Common myeloid progenitor, CD34-positive (primary cell): ENCODE data around the gene CCDC69.

ENCODE experiments used
- CTCF ChIA-PET: fragments of 350-600 bp; sonication (Branson Sonifier 250); formaldehyde crosslinking; loops from one replicate; lab custom pipeline; 2021; ENCODE audit warnings: antibody characterized with exemption; lab: Charles Lee
- POLR2A ChIA-PET: fragments of 350-600 bp; sonication (Branson Sonifier 250); formaldehyde crosslinking; loops from one replicate; lab custom pipeline; 2021; ENCODE audit warnings: antibody characterized with exemption; lab: Charles Lee
- DNase-seq, 3 donors: peaks; one replicate each; pipeline versions ENCODE4 v3.0.0 to v3.0.0-alpha.2; 2013
- H3K27ac ChIP-seq, 2 experiments: 1 replicate in 1 of 2; 2 replicates in 1 of 2; pipeline ENCODE4 v1.7.0; 2013; ENCODE audit warnings: inconsistent platforms in 2 of 2, low read length in 2 of 2, mild to moderate bottlenecking in 2 of 2, low read depth in 1 of 2, moderate library complexity in 1 of 2; ENCODE audit not compliant: severe bottlenecking in 2 of 2, insufficient read depth in 1 of 2, poor library complexity in 1 of 2
- H3K27me3 ChIP-seq, 5 experiments: replicated peaks in 2 of 5; 1 replicate in 3 of 5; 2 replicates in 2 of 5; pipeline versions ENCODE4 v1.6.1 to v1.7.0; 2013; ENCODE audit warnings: low read length in 4 of 5, mild to moderate bottlenecking in 2 of 5, moderate library complexity in 2 of 5, inconsistent platforms in 1 of 5; ENCODE audit not compliant: insufficient read depth in 5 of 5, control insufficient read depth in 4 of 5
- H3K36me3 ChIP-seq, 4 experiments: 1 replicate in 2 of 4; 2 replicates in 2 of 4; pipeline versions ENCODE4 v1.6.1 to v1.7.0; 2013; ENCODE audit warnings: low read length in 3 of 4, control low read depth in 1 of 4, mild to moderate bottlenecking in 1 of 4; ENCODE audit not compliant: control insufficient read depth in 4 of 4, insufficient read depth in 4 of 4
- H3K4me1 ChIP-seq, 4 experiments: 1 replicate in 3 of 4; 2 replicates in 1 of 4; pipeline versions ENCODE4 v1.6.1 to v1.7.1; 2013; ENCODE audit warnings: low read length in 3 of 4, mild to moderate bottlenecking in 3 of 4, control low read depth in 1 of 4, inconsistent platforms in 1 of 4, moderate library complexity in 1 of 4; ENCODE audit not compliant: control insufficient read depth in 4 of 4, insufficient read depth in 4 of 4; ENCODE audit errors: control extremely low read depth in 1 of 4
- H3K4me3 ChIP-seq, 7 experiments: 1 replicate in 4 of 7; 2 replicates in 3 of 7; pipeline versions ENCODE4 v1.5.1 to v1.7.0; 2013; ENCODE audit warnings: mild to moderate bottlenecking in 7 of 7, low read length in 6 of 7, moderate library complexity in 6 of 7, inconsistent platforms in 2 of 7, low read depth in 2 of 7, control low read depth in 1 of 7; ENCODE audit not compliant: insufficient read depth in 4 of 7, control insufficient read depth in 1 of 7; ENCODE audit errors: extremely low read depth in 1 of 7
- H3K9me3 ChIP-seq, 5 experiments: 1 replicate in 4 of 5; 2 replicates in 1 of 5; pipeline versions ENCODE4 v1.6.1 to v1.7.1; 2013; ENCODE audit warnings: low read length in 4 of 5, mild to moderate bottlenecking in 2 of 5, inconsistent platforms in 1 of 5, low read depth in 1 of 5, moderate library complexity in 1 of 5; ENCODE audit not compliant: control insufficient read depth in 4 of 5, insufficient read depth in 2 of 5; ENCODE audit errors: control extremely low read depth in 1 of 5
- WGBS: methylation state at CpG from one replicate; pipeline ENCODE4 v1.1.5; 2013; ENCODE audit not compliant: insufficient coverage; 5-methylcytosine and 5-hydroxymethylcytosine counted together

Gene CCDC69

DNA sequence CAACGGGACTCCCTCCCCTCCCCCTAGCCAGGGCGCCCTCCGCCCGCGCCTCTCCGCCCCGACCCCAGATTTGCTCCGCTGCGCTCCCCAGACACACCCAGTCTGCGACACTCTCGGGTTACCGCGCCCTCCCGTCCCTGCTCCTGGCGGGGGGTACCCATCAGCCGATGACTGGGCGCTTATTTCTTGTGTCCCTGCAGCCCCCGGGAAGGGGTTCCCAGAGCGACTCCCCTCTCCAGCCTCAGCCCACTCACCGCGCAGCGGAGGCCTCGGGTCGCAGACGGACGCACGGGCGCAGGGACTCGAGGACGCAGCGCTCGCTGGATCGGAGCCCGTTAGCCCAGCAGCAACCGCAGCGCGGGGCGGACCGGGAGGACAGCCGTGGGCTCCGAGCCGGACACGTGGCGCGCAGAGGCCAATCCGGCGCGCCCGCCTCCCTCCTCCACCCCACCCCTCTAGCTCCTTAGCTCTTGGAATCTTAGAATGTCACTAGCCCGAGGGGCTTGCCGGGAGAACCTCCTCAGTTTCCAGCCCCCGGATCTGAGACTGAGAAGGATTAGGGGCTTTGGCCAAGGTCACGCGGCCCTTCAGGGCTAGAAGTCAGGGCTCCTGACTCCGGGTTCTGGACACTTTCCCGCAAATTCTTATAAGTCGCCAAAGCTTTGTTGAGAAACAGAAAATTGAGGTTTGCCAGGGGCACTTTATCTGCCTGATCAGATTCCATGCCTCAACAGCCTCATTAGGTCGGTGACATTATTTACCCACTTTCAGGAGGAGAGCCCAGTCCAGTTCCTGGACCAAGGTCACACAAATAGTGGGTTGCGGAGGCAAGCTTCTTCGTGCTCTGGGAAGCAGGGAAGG is 66.2 kb downstream of the CCDC69 start, which contains the start of gene ANXA6:
Gene ANXA6, minus strand, starts transcription at position 354 of the 861 bp plus-strand sequence. CDS start 9,878 bp downstream, outside the sequence.
- Histone ChIP-seq H3K36me3 (peaks cover 0 to 5% (median 0%) of the 10 kb centered on the region in 4 experiments), H3K4me3 (peak within 1 kb of the TSS; percentile 77 to 94 (median 81)), H3K9me3 (no peaks in the 10 kb centered on the region), H3K27me3 (no peaks in the 10 kb centered on the region), H3K27ac (peak within 1 kb of the TSS; percentile 51 to 71), H3K4me1 (peaks cover 6 to 59% (median 56%) of the 10 kb centered on the region in 4 experiments)
- peak; percentile 64 to 81 (median 74) for DNase-seq
- CTCF ChIA-PET: interaction anchor here (0.8 to 11.1 kb wide), 11 partner anchors 8 to 68 kb away, joined by 3 to 97 read pairs (median 6); no protein-coding TSS in a partner anchor
- under 1% methylated on average over 39 of the region's 60 CpGs for WGBS
- POLR2A ChIA-PET: interaction anchor here (1.0 to 1.3 kb wide), 3 partner anchors 9 to 56 kb away, joined by 3 to 7 read pairs (median 4); no protein-coding TSS in a partner anchor

DNA sequence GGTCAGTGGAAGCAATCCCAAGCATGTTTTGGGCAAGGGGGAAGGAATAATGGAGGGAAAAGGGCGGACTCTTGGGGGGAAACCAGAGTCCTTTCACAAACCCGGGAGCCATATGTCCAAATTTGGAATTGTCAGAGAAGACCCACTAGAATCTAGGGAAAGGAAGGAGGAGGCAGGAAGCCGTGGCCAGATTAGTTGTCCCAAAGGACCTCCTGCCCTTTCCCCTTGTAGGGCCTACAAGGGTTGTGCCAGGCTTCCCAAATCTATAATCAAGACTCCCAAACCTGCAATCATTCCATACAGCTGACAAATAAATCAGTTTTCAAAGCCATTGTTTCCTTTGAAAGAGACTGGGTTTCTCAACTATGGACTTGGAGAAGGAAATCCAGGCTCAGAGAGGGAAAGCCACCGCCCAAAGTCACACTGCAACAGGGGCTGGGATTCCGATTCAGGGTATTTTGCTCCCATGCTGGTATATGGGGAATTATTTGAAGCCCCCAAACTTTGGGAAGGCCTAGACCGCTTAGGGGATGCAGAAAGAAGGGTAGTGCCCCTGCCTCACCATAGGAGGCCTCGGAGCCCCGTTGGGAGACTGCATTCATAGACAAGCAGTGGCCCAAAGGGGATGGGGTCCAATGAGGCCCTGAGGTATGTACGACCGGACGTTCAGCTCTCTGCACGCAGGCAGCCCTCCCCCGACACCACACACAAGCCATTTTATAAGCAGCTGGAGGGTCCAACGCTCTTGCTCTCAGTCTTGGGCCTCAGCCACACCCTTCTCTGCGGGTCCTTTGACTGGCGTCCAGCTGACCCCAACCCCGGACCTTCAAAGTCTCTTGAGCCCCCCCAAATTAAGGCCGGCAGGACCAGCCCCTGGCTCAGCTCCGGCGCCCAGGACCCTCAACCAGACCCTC is 67.1 kb downstream of the CCDC69 start:
- peaks cover 0 to 5% (median 0%) of the 10 kb centered on the region in 4 experiments for H3K36me3 ChIP-seq
- ChIA-PET POLR2A (interaction anchor here (1.0 to 1.3 kb wide), 2 partner anchors 27 to 57 kb away, joined by 3 to 4 read pairs; no protein-coding TSS in a partner anchor), CTCF (interaction anchor here (0.8 to 11.1 kb wide), 10 partner anchors 9 to 67 kb away, joined by 3 to 97 read pairs (median 6); no protein-coding TSS in a partner anchor)
- H3K27me3 ChIP-seq: no peaks in the 10 kb centered on the region
- H3K9me3 ChIP-seq: no peaks in the 10 kb centered on the region
- H3K4me1 ChIP-seq: peaks cover 13 to 68% (median 65%) of the 10 kb centered on the region in 4 experiments
- H3K27ac ChIP-seq: peak overlapping the region in 1 of 2 experiments; percentile 71
- 11% methylated on average over 14 of the region's 20 CpGs for WGBS
- peak overlapping the region; percentile 77 to 94 (median 81) for H3K4me3 ChIP-seq
- DNase-seq: peak in 2 of 3 donors; percentile 47 to 60

DNA sequence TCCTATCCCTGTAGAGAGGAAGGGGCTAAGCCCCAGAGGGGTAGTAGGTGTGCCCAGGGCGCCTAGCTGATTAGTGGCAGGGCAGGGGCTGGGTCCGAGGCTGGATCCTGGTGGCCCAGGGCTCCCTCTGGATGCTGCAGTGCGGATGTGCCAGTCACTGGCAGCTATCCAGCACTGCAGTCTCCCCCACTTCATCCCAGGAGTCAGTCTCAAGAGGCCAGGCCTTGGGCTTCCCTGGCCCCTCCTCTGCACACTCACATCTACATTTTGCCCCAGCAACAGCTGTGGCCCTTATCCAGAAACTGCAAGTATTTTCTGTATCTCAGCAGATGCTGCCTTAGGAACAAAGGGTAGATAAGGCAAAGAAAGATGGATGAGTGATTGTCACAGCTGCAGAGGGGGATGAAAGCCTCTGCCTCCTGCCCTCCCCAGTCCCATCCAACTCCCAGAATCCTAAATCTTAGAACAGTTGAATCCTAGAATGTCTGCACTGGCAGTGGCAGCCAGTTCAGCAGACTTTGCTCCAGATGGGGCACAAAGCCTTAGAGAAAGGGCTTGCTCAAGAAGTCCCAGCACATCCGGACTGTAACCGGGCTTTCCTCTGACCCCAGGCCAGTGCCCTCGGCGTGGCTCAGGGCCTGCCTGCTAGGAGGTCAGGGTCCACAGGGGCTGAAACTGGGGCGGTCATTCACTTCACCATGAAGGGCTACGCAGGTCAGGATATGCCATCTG is 68.0 kb downstream of the CCDC69 start:
- Histone ChIP-seq H3K36me3 (peaks cover 0 to 5% (median 0%) of the 10 kb centered on the region in 4 experiments), H3K9me3 (no peaks in the 10 kb centered on the region), H3K27me3 (no peaks in the 10 kb centered on the region), H3K4me3 (peak overlapping the region; percentile 22 to 94 (median 80)), H3K4me1 (peaks cover 21 to 76% (median 73%) of the 10 kb centered on the region in 4 experiments), H3K27ac (peak overlapping the region in 1 of 2 experiments; percentile 71)
- POLR2A ChIA-PET: no interaction called here
- WGBS: 28% methylated on average over 7 of the region's 9 CpGs
- DNase-seq: peak in 2 of 3 donors; percentile 54 to 59
- CTCF ChIA-PET: interaction anchor here (1.1 to 11.1 kb wide), 5 partner anchors 10 to 38 kb away, joined by 3 to 97 read pairs (median 4); no protein-coding TSS in a partner anchor

DNA sequence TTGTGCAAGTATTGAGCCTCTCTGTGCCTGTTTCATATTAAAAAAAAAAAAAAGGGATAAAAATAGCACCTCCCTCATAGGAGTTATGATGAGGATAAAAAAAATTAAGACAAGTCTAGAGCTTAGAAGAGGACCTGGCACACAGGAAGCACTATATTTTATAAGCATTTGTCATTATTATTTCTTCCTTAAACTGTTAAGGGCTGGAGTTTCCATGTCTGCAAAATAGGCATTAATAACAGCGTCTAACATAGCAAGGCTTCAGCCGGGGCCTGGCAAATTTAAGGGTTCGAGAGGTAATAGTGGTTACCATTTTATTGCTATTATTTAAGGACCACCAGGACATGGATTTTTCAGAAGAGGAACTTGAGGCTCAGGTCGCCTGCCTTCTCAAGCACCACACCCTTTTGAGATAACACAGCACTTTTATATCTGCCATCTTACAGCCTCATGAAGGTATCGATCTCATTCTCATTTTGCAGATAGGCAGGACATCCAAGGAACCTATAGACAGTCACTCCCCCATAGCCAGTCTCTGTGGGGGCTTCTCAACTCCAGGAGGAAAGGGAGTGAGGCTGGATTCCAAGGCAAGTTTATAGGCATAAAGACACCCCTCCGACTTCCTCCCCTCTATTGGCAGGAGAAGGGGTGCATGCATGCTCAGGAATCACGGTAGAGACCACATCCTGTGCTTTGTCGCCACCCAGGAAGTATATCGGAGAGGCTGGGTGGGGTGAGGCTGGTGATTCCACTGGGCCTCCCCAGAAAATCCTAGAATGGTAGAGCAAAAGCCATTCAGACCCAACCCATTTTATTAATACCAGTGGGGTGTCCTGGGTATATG is 68.7 kb downstream of the CCDC69 start:
- DNase-seq: peak in 2 of 3 donors; percentile 24 to 55
- WGBS: 0% methylated on average over 5 of the region's 9 CpGs
- ChIA-PET POLR2A (interaction anchor here (0.6 to 0.7 kb wide), 2 partner anchors 15 to 27 kb away, joined by 3 to 4 read pairs; no protein-coding TSS in a partner anchor), CTCF (interaction anchor here (0.8 to 11.1 kb wide), 7 partner anchors 10 to 107 kb away, joined by 3 to 97 read pairs (median 4); no protein-coding TSS in a partner anchor)
- peak overlapping the region in 6 of 7 experiments; percentile 77 to 94 (median 80) for H3K4me3 ChIP-seq
- H3K36me3 ChIP-seq: peaks cover 0 to 5% (median 0%) of the 10 kb centered on the region in 4 experiments
- H3K4me1 ChIP-seq: peaks cover 25 to 84% (median 81%) of the 10 kb centered on the region in 4 experiments
- H3K27me3 ChIP-seq: no peaks in the 10 kb centered on the region
- no peaks in the 10 kb centered on the region for H3K9me3 ChIP-seq
- peak overlapping the region in 1 of 2 experiments; percentile 71 for H3K27ac ChIP-seq

DNA sequence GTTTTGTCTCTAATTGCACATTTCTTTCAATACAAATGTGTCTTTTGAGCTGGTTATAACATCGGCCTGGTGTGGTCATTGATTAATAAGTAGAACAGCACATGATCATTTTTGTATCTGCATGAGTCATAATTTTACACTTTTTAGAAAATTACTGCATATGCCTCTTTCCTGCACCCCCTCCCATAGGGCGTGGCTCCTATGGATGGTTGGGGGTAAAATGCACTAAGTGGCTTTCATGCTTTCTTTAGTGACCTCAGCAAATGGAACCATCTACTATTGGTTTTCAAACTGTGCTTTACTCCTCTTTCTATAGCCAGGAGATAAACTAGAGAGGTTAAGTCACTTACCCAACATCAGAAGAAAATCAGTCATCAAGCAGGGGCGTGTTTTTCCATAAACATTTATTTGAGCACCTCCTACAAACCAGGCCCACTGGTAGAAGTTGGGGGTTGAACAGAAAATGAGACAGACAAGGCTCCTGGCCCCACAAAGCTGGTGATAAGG is 70.1 kb downstream of the CCDC69 start:
- Histone ChIP-seq H3K27me3 (no peaks in the 10 kb centered on the region), H3K36me3 (peaks cover 0 to 5% (median 0%) of the 10 kb centered on the region in 4 experiments), H3K4me1 (peaks cover 30 to 98% (median 94%) of the 10 kb centered on the region in 4 experiments), H3K4me3 (no peak overlapping the region), H3K9me3 (no peaks in the 10 kb centered on the region), H3K27ac (no peak overlapping the region)
- DNase-seq: no peak
- no CpG with 5 or more reads among the region's 3 CpGs for WGBS
- ChIA-PET POLR2A (no interaction called here), CTCF (interaction anchor here (1.0 to 11.1 kb wide), 4 partner anchors 12 to 38 kb away, joined by 3 to 97 read pairs (median 5); no protein-coding TSS in a partner anchor)
